Esophagus mucosa (tissue), 1 donor: Measurements from ENCODE around the gene CYP27C1. TPM values are rescaled to one million over a fixed set of nuclear protein-coding genes. Genes with fewer than 3 reads are reported as not detected.
A peak's percentile ranks its signal among the peaks of the same experiment; 100 is the strongest.

Source experiments
- ATAC-seq: fragments of 200-7000 bp; cut with Tn5 transposase; one replicate; pipeline ENCODE4 v1.9.1; 2020
- total RNA-seq: library from RNA; stranded (reverse); gene quantifications from one replicate; pipeline ENCODE4 v1.2.4, GENCODE V29; 2023
- donor health status: DM: yes; HTN: yes; CAD: no.

The CYP27C1 gene
- total RNA-seq, 1 donor from 2014 or later, result 1.8 TPM

DNA sequence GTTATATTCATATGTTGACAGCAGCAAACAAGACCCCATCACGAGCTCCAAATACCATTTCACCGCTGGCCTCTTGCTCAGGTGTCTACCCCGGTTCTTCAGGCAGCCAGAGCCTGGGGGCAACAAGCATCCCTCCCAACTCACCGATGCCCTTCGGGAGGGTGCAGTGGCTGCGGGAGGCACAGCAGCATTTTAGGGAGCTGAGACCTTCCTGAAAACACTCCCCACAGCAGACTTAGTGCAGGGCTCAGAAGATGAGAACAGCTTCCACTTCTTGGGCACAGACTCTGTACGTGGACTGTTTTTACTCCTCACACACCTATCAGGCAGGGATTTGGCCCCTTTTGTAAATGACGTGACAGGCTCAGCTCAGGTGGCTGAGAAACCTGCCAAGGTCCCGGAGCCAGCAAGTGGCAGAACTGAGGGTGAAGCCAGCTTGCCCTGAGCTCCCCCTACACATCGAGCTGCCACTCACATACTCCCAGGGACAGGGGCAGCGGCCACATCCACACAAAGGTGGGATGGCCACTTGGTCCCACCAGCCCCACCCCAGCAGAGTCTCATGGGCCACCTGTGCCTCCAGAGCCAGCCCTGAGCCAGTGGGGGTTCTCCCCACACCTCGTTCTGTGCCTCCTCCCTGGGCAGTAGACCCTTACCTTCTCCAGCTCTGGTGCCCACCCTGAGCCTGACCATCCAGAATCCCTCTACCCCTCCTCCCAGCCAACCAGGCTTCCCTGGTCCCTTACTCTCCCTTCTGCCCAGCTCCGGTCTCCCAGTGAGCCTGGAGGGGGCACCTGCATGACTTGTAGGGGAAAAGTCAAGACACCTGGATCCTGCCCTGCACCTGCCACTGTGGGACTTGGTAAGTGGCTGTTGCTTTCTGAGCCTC is 28.5 kb downstream of the CYP27C1 start:
- ATAC-seq, result no peak

DNA sequence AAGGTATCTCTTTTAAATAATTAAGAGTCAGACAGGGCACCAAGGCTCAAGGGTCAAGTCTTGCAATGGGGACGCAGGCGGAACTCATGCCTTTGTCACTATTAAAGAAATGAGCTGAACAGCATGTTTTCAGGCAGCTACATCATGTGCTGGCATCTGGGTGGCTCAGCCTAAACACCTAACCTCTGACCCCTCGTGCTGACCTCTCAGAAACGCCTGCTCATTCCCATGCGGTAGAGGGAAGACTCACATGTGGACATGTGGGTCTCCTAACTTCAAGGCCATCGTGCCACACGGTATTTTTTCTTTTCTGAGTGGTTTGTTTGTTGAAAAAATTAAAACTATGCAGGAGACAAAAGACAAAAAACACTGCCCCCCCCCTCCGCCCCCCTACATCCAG is 31.3 kb downstream of the CYP27C1 start:
- ATAC-seq, result no peak

DNA sequence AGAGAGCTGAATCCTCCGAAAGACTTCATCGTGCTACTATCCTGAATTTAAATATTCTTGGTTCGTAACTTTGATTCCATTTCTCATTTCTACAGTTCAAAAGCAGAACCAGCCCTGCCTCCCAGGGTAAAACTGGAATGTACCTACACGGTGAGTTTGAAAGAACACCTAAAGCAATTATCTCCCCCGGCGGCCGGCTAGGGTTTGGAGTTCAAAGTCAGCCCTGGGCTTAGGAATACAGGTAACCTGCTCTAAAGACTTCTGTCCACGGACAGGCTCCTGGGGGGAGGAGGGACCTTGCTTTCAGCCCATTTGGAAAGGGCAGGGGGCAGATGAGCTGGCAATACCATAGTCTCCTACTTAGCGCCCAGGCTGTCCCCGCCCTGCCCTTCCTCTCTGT is 32.3 kb downstream of the CYP27C1 start:
- no peak for ATAC-seq

DNA sequence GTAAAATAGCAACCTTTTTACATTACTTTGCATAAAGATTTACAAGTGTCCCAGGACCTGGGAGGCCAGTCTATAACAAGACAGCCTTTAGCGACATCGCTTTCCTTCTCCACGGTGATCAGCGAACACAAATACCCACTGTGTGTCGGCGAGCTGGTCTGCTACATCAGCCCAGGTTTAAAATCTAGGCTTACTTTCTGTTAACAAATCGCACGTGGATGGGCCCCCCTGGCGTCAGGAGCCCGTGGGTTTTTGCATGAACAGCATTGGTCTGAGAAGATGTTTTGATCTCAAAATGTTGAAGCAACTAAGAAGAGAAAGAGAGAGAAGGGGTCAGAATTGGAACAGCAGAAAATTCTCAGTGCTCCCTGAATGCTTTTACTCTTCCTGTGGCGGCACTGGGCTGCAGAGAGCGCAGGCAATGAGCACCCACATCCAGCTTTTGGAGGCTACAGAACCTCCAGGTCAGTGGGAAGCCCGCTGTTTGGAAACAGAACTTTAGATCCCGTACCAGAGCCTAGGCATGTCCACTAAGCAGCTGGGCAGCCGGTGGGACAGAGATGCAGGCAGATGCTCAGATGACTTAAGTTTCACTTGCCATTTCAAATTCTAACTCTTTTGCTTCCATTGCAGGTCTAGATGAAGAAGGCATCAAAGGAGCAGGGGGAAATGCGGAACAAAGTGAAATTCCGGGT is 32.9 kb downstream of the CYP27C1 start:
- no peak for ATAC-seq

DNA sequence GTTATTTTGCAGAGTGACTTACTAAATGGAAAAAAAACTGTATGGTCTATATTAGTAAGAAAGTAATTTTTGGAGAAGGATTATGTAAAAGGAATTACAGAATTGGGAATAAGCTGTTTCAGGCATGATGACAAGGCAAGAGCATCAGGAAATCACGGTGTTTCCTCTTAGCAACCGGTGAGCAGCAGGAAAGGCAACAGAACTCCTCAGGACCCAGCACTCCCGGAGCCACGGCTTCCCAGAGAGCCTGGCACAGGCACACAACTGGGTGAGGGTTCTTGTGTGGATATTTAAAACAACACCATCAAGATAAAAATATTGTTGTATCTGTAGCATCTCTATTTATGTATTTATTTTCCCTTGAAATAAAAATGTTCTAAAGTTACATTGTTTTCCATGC is 34.4 kb downstream of the CYP27C1 start:
- ATAC-seq, result no peak

DNA sequence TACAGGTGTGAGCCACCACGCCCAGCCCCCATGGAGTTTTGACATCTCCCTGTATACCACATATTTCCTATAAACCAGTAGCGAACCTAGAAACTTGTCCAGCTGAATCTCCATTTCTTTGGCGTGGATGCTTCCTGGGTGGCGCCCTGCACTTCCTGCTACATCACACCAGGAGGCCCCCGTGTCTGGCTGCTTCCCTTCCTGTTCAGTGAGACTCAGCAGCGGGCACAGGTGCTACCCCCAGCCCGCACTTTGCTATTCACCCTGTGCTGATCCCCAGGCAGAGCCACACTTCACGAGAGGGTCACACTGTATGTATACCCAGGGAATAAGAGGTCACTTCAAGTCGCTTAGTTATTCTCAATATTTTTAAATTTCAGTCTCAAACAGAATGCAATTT is 35.0 kb downstream of the CYP27C1 start:
- ATAC-seq, result no peak

DNA sequence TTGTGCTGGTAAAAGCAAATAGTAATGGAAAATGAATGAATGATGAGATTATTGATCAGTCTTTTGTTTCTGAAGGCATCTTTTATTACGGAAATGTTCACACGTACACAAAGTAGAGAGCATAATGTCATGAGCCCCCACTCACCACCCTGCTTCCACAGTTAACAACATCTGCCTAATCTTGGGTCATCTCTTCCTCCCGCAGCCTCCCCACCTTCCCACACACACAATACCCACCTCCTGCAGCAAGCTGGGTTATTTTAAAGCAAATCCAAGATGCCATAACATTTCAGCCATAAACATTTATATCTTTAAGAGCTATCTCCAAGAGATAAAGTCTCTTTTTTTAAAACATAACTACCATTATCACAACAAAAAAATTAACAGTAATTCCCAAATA is 36.3 kb downstream of the CYP27C1 start:
- ATAC-seq, result no peak

DNA sequence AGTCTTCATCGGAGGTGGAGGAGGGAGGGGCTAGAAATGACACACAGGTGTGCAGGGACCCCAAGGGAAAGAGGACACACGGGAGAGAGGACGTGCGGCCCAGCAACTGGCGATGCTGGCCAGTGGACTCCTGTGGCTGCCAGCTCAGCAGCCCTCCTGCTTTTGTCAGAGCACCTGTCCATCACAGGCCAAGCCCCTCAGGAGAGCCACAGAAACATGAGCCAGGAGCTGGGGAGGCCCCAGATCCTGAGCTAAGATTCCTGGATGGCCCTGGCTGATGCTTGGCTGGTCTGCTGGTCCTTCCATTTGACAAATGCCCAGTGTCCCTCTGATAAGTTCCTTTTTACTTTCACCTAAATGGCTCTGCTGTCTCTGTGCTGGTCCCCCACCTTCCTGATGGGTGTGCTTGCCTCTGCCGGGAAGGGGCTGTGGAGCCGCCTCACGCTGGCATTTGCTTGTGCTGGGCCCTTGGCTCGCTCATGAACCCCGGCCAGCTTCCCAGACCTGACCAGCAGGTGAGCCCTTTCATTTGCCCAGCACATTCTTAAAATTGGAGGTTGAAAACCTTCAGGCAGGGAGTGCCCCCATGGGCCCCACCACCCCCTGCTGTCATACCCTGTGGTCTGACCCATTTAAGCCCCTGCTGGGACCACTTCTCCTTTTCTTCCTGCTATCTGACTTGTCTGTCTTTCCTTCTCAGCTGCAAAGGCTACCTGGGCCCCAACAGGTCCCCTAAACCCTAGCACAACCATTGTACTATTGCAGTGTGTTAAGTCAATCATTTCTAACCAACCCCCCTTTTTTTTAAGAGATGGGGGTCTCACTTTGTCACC is 37.3 kb downstream of the CYP27C1 start:
- no peak for ATAC-seq

DNA sequence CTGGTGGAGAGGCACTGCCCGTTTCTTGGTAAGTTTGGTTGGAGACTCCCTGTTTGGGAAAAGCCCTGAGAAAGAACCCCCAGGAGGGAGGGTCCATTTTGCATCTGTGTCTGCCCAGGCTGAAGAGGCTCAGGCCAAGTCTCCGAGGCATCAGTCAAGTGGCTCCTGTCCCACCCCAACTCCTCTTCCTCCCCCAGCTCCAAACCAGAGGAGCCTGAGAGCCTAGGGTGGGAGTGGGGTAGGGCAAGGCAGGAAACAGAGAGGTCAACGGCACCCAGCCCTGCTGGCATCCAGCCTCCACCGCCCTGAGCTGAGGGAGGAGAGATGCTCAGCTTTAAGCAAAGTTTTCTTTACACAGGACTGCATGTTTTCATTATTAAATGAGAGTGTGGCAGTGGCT is 38.2 kb downstream of the CYP27C1 start:
- ATAC-seq, result no peak

DNA sequence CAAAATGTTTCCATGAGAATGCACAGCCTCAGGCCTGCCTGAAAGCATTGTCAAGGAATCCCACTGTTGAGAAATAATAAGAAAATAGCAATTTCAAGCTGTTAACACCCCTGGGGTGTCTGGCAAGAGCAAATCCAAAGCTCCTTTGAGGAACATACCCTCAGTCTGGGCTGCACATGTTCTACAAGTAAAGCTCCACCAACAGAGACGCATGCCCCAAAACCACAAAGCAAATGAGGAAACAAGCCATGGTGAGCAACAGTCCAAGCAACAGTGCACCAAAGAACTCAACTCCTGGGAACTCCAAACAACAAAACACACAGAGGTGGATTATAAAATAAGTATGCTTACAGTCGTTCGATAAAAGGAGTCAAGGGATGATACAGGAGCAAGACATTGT is 40.3 kb downstream of the CYP27C1 start:
- no peak for ATAC-seq

DNA sequence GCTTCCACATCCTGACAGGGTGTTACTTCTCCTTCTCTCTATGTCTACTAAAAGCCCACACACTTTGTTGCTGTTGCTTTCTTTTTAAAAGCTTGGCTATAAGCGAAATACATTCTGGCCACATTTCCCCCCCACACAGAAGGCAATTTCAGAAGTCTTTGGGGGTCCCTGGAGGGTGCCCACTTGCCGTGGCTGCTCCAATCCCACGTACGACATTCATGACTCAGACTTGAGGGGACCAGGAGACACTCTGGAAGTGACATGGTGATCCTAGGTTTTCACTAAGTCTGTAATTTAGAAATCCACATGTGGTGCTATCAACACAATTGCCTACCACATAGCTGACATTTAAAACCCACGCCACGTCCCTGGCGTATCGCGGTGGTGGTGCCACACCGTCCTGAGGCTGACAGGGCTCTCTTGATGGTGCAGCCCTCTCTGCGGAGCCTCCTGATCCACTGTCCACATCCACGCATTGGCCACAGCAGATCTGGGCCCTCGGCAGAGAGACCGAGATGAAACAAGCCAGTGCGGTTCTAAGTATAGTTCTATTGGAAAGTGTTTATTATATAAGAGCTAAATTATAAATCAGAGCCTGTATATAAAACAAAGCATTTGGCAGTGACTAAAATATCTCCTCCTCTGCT is 42.4 kb downstream of the CYP27C1 start:
- no peak for ATAC-seq

DNA sequence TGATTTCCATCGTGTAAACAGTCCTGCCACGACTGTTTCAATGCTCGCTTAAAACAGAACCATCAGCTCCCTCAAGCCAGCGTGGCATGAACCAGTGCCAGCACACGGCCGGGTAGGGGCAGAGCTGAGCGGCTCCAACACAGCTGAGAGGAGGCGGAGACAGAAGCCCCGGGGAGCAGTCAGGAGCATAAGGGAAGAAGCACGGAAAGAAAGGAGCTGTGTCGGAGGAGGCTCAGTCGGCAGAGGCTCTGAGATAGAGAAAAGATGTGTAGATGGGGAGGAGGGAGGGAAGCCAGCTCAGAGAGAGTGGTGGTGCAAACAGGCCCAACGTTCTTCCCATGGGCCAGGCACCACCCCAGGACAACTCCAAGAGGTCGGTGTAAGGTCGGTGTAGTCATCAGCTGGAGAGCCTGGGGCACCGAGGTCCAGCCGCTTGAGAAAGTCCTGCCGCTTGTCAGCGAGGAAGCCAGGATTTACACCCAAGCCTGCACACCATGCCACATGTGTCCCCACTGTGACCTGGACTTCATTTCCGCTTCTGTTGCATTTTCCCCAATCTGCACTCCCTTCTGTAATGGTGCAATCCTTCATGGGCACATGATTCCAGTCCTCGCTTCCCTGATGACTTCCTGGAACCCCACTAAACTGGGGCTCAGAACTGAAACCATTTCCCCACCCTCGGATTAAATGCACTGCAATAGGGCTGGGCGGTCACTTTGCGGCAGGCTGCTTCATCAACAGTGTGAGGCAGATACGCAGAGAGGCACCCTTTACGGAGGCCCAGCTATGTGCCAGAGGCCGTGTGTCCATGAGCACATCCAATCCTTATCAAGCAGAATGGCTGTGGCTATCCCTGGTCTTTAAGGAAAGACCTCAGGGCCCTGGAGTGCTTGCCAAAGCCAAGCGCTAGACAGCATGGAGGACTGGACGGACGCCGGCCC is 43.5 kb downstream of the CYP27C1 start:
- ATAC-seq, result peak; percentile 50

DNA sequence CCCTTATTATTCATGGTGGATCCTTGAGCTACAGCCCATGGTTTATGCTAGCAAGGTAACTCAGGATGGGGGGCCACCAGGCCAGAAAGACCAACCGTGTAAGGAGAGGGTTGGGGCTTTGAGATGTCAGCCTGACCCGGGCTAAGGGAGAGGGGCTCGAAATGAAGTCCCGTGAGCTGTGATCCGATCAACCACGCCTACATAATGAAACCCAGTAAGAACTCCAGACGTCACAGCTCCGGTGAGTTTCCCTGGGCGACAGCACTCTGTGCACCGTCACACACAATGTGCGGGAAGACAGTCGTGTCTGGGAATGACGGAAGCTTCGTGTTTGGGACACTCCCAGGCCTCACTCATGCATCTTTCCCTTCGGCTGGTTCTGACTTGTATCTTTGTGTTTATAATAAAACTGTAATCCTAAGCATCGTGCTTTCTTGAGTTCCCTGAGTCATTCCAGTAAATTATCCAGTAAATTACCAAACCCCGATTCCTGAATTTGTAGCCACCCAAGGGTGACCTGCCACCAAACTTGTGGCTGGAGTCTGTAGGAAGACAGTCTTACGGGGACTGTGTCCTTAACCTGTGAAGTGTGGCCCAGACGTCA is 44.2 kb downstream of the CYP27C1 start:
- ATAC-seq, result peak; percentile 86

DNA sequence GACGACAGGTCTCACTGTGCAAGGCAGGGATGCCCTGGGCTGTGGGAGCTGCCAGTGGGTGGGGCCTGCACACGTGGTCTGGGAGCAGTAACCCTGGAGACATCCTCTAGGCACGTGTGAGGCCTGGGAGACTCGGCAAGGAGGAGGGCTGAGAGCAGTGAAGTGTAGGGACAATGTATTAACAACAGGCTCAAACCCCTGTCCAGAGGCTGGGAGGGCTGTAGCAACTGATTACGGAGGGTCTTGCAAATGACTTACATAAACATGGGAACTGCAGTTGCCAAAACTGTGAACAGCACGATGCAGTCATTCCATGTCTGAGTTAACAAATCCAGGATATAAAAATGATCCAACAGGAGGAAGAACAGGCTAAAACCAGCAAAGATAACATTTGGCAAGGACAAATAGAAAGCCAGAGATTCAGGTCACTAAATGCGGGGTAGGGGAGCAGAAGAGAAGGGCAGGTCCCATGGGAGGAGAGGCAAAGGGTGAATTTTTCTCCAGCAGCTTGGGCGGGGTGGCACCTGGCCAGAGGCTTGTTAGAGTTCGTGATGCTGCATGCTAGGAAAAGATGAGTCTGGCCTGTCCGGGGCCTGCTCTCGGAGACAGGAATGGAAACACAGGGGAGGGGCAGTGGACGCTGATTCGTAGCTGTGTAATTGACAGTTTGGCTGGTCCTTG is 44.9 kb downstream of the CYP27C1 start:
- ATAC-seq, result peak; percentile 82

DNA sequence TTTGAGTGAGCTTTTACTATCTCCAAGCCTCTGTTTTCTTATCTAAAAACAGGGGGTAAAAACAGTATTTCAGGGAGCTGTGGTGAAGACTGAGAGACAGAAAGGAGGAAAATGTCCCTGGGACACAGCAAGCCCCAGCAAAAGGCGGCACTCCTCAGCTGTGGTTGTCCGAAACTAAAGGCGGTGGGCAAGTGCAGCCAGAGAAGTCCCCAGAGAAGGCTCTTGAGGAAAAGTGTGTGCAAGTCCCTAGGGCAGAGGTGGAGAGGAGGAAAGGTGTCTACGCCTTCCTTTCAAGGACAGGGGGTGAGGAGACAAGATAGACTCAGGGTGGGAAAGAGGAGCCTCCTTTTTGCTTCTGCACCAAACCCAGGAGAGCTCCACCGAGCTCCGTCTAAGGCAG is 45.5 kb downstream of the CYP27C1 start:
- ATAC-seq, result no peak

DNA sequence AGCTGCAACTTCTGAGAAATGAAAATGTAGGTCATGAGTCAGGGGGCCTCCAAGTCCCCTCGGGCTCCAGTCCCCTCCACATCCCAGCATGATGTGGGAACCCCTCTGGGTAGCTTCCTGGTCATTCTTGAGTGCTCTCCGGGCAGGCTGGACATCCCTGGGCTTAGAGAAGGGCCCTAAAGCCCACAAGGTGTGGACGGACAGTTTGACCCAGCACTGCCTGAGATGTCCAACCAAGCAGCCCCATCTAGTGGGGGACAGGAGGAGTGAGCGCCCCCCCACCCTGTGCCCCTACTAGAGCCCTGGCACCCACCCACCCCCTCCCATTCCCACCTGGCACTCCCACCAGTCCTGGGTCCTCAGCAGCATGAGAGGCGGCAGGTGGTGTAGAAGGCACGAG is 46.0 kb downstream of the CYP27C1 start:
- ATAC-seq, result no peak

DNA sequence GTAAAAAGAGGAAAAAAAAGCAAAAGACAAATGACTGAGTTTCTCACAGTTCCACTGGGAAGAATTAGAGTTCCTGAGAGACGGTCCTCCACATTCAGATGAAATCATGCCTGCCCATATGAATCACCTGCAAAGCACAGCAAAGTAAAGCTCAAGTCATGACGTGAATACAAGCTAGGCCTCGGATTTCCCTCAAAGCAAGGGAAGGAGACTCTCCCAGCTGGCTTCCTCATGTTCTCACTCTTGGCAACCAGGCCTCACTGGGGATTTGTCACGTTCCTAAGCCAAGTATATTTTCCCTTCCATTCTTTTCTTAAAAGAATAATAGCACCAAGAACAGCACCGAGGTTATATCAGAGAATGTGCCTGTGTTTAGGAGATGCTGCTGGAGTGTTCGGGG is 47.0 kb downstream of the CYP27C1 start:
- ATAC-seq, result peak; percentile 62

DNA sequence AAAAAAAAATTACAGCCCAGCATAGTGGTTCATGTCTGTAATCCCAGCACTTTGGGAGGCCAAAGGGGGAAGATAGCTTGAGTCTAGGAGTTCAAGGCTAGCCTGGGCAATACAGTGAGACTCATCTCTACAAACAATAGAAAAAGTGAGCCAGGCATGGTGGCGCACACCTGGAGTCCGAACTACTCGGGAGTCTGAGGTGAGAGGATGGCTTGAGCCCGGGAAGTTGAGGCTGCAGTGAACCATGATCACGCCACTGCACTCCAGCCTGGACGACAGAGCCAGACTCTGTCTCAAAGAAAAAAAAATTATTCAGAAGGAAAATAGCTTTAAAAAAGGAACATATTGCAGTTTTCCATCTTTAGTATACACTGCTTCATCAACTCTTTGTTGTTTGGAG is 47.8 kb downstream of the CYP27C1 start:
- ATAC-seq, result no peak

DNA sequence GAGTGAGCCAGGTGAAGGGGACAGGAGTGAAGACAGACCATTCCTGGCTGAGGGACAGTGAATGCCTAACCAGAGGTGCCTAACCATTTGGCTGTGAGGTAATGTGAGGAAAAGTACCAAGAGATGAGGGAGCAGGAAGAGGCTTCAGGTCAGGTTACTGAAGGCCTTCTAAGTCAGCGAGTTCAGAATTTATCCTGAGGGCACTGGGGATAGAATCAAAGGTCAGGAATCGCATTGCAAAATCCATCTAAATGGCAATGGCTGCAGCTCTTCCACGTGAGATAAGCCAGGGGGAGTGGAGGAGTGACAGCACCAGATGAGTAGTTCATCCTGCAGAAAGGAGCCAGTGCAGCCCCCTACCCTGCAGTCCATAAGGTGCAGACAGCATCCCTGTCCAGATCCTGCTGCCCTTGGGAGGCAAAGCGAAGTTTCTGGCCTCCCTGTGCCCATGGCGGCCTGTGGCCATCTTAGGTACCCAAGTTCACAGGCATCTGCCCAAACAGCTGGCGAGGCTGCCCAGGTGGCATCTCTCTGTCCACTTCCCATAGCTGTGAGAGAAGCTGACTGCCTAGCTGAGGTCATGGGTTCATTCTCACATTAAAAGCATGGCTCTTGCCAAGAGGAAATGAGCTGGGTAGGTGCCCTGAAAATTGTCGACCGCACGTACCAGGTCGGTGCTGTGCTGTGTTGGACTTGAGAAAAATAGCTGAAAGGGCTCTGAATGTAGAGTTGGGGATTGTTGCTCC is 49.5 kb downstream of the CYP27C1 start:
- no peak for ATAC-seq

DNA sequence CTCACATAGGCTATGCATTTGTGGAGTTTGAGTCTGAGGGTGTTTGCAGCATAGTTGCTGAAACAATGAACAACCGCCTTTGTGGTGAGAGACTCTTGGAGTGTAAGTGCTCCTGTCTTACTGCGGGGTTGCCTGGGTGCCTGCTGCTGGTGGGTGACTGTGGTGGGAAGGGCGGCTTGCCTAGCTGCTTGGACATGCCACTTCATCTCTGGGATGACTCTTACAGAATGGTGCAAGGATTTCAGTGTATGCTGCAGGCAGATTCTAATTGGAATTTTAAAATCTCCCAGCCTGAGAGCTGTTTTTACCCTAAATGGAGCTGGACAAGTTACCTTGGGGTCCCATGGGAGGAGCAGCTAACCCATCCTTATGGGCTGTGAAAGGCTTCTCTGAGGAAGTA is 50.1 kb downstream of the CYP27C1 start:
- ATAC-seq, result no peak
